CD4-positive, alpha-beta memory T cell (primary cell): Measurements from ENCODE around the gene IRS2. TPM values are rescaled to one million over a fixed set of nuclear protein-coding genes. Genes with fewer than 3 reads are reported as not detected.

Source experiments
- CTCF ChIA-PET: fragments of 350-600 bp; sonication (Branson Sonifier 250); formaldehyde crosslinking; loops from one replicate; lab custom pipeline; 2021; ENCODE audit warnings: inconsistent platforms; ENCODE audit not compliant: partially characterized antibody; lab: Charles Lee
- POLR2A ChIA-PET: fragments of 350-600 bp; sonication (Branson Sonifier 250); formaldehyde crosslinking; loops from one replicate; lab custom pipeline; 2021; ENCODE audit not compliant: partially characterized antibody; lab: Charles Lee
- DNase-seq, 5 donors: peaks; one replicate each; pipeline versions ENCODE4 v3.0.0 to v3.0.0-alpha.2; 2020 to 2022; ENCODE audit warnings: mixed read lengths in 1 of 5
- H3K27ac ChIP-seq: one replicate; pipeline ENCODE4 v1.7.0; 2013; ENCODE audit warnings: low read depth, low read length
- H3K27me3 ChIP-seq: 2 replicates; pipeline ENCODE4 v1.7.0; 2013; ENCODE audit warnings: mild to moderate bottlenecking, low read length, moderate library complexity; ENCODE audit not compliant: insufficient read depth
- H3K36me3 ChIP-seq: 2 replicates; pipeline ENCODE4 v1.7.0; 2013; ENCODE audit warnings: mild to moderate bottlenecking, low read length, moderate library complexity; ENCODE audit not compliant: insufficient read depth
- H3K4me1 ChIP-seq: 2 replicates; pipeline ENCODE4 v1.7.0; 2013; ENCODE audit warnings: mild to moderate bottlenecking, low read length, moderate library complexity; ENCODE audit not compliant: insufficient read depth
- H3K4me3 ChIP-seq, 2 donors: one replicate each; pipeline ENCODE4 v1.7.0; 2013; ENCODE audit warnings: low read length in 2 of 2, mild to moderate bottlenecking in 1 of 2
- H3K9me3 ChIP-seq, 2 donors: one replicate each; pipeline ENCODE4 v1.7.0; 2013; ENCODE audit warnings: low read length in 2 of 2, control low read depth in 1 of 2; ENCODE audit not compliant: control insufficient read depth in 1 of 2
- H3K27ac Mint-ChIP-seq, 7 donors: one replicate each; pipeline ENCODE4 v1.8.0; 2020 to 2021; ENCODE audit warnings: mixed read lengths in 7 of 7, mild to moderate bottlenecking in 6 of 7, inconsistent platforms in 3 of 7, moderate library complexity in 3 of 7
- H3K27me3 Mint-ChIP-seq, 2 donors: one replicate each; pipeline ENCODE4 v1.8.0; 2020 to 2021; ENCODE audit warnings: mixed read lengths in 2 of 2
- H3K36me3 Mint-ChIP-seq, 2 donors: one replicate each; pipeline ENCODE4 v1.8.0; 2020 to 2021; ENCODE audit warnings: mixed read lengths in 2 of 2, inconsistent platforms in 1 of 2, mild to moderate bottlenecking in 1 of 2
- H3K4me1 Mint-ChIP-seq, 4 donors: one replicate each; pipeline ENCODE4 v1.8.0; 2020 to 2021; ENCODE audit warnings: mixed read lengths in 4 of 4, mild to moderate bottlenecking in 1 of 4
- H3K4me3 Mint-ChIP-seq, 8 donors: one replicate each; pipeline ENCODE4 v1.8.0; 2020 to 2021; ENCODE audit warnings: mixed read lengths in 8 of 8, mild to moderate bottlenecking in 7 of 8, moderate library complexity in 6 of 8, inconsistent platforms in 3 of 8
- H3K9me3 Mint-ChIP-seq, 8 donors: one replicate each; pipeline ENCODE4 v1.8.0; 2020 to 2021; ENCODE audit warnings: mixed read lengths in 8 of 8, mild to moderate bottlenecking in 5 of 8, inconsistent platforms in 3 of 8, moderate library complexity in 1 of 8
- intact Hi-C: fragments of 100-400 bp; cut with micrococcal nuclease; formaldehyde crosslinking; loops from one replicate; pipeline ENCODE4 v1.15.1; 2023
- polyA plus RNA-seq, 2 donors: library from polyadenylated mRNA; unstranded; fragments of 300-500 nt; fragmentation: Illumina TruSeq; gene quantifications; one replicate each; pipeline ENCODE4 v1.2.3, GENCODE V29; 2021
- total RNA-seq, 2 experiments: library from RNA; stranded (reverse); gene quantifications; one replicate each; pipeline ENCODE4 v1.2.3, GENCODE V29; 2021

Gene IRS2
- total and polyA plus RNA-seq, 4 experiments from 2014 or later: 1.3 to 21.4 (median 12.2) TPM

DNA sequence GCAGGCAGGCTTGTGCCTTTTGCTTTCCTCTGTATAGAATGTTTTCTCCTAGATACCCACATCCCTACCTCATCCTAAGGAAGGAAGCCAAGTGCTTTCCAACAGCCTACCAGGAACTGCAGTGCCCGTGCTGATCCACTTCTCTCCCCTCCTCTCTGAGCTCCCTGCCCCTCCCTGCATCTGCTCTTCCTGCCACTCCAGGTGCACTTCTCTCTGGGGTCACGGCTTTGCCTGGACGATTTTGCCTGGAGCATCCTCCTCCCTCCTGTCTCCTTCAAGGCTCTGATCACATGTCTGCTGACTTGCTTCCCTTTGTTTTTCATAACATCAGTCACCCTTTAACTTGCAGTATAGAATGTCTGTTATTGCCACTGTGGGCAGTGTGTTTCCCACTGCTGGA is 34.7 kb upstream of the IRS2 start:
- intact Hi-C loops: no loop called here
- Mint-ChIP-seq H3K36me3 (no peaks in the 10 kb centered on the region), H3K9me3 (peaks cover 0 to 14% (median 4%) of the 10 kb centered on the region in 8 donors), H3K4me3 (no peak overlapping the region), H3K27ac (no peak overlapping the region), H3K27me3 (peaks cover 7 to 15% of the 10 kb centered on the region in 2 donors), H3K4me1 (no peaks in the 10 kb centered on the region)
- no peaks in the 10 kb centered on the region for H3K36me3 ChIP-seq
- H3K27ac ChIP-seq: no peak overlapping the region
- no peak overlapping the region for H3K4me3 ChIP-seq
- ChIA-PET POLR2A (no interaction called here), CTCF (no interaction called here)
- H3K9me3 ChIP-seq: no peaks in the 10 kb centered on the region
- no peaks in the 10 kb centered on the region for H3K4me1 ChIP-seq
- no peaks in the 10 kb centered on the region for H3K27me3 ChIP-seq
- no peak for DNase-seq

DNA sequence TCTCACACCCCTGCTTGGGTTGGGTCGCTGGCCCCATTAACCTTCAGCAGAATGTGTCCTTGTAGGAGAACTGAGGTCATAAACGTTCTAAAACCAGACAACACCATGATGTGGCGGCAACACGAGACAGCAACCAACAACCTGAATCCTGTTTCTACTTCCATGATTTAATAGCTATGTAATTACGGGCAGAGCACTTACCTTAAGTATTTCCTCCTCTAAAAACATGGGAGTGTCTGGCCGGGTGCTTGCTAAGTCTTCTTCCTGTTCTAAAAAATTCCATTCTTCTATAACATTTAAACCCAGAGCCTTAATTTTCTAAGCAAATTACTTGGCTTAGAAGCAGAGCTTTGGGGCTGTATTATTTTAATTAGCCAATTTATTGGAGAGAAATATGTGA is 33.5 kb upstream of the IRS2 start:
- H3K36me3 ChIP-seq: no peaks in the 10 kb centered on the region
- no peaks in the 10 kb centered on the region for H3K27me3 ChIP-seq
- intact Hi-C loops: no loop called here
- Mint-ChIP-seq H3K4me1 (no peaks in the 10 kb centered on the region), H3K27ac (no peak overlapping the region), H3K36me3 (no peaks in the 10 kb centered on the region), H3K27me3 (peaks cover 8 to 19% of the 10 kb centered on the region in 2 donors), H3K4me3 (no peak overlapping the region), H3K9me3 (peaks cover 0 to 12% (median 4%) of the 10 kb centered on the region in 8 donors)
- DNase-seq: no peak
- POLR2A ChIA-PET: no interaction called here
- H3K27ac ChIP-seq: no peak overlapping the region
- CTCF ChIA-PET: interaction anchor here (1.0 kb wide), 1 partner anchor 10 kb away, joined by 4 read pairs; no protein-coding TSS in a partner anchor
- H3K4me1 ChIP-seq: no peaks in the 10 kb centered on the region
- no peaks in the 10 kb centered on the region for H3K9me3 ChIP-seq
- H3K4me3 ChIP-seq: no peak overlapping the region

DNA sequence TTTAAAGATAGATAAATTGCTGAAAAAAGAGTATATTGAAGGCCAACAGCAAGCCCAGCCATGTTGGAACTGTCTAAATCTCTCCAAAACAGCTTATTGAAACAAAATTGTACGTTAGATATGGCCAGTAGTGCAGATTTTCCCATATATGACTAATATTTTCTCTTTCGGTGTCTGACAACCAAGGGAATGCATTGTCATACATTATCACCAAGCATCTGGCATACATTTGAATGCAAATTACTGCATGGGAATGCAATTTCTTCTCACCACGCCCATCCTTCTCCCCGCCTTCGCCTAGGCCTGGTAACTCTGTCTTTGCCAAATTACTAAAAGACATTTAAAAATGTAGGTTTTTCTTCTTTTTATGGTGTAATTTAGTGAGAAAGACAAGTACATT is 32.5 kb upstream of the IRS2 start:
- Histone ChIP-seq H3K27me3 (no peaks in the 10 kb centered on the region), H3K4me3 (no peak overlapping the region), H3K27ac (no peak overlapping the region), H3K4me1 (no peaks in the 10 kb centered on the region), H3K9me3 (no peaks in the 10 kb centered on the region), H3K36me3 (no peaks in the 10 kb centered on the region)
- Mint-ChIP-seq H3K27ac (peak overlapping the region in 1 of 7 donors; percentile 9), H3K4me1 (no peaks in the 10 kb centered on the region), H3K4me3 (no peak overlapping the region), H3K9me3 (peaks cover 0 to 4% (median 0%) of the 10 kb centered on the region in 8 donors), H3K27me3 (peaks cover 8 to 18% of the 10 kb centered on the region in 2 donors), H3K36me3 (no peaks in the 10 kb centered on the region)
- ChIA-PET POLR2A (no interaction called here), CTCF (interaction anchor here (1.4 kb wide), 1 partner anchor 11 kb away, joined by 4 read pairs; no protein-coding TSS in a partner anchor)
- no peak for DNase-seq
- intact Hi-C loops: no loop called here

DNA sequence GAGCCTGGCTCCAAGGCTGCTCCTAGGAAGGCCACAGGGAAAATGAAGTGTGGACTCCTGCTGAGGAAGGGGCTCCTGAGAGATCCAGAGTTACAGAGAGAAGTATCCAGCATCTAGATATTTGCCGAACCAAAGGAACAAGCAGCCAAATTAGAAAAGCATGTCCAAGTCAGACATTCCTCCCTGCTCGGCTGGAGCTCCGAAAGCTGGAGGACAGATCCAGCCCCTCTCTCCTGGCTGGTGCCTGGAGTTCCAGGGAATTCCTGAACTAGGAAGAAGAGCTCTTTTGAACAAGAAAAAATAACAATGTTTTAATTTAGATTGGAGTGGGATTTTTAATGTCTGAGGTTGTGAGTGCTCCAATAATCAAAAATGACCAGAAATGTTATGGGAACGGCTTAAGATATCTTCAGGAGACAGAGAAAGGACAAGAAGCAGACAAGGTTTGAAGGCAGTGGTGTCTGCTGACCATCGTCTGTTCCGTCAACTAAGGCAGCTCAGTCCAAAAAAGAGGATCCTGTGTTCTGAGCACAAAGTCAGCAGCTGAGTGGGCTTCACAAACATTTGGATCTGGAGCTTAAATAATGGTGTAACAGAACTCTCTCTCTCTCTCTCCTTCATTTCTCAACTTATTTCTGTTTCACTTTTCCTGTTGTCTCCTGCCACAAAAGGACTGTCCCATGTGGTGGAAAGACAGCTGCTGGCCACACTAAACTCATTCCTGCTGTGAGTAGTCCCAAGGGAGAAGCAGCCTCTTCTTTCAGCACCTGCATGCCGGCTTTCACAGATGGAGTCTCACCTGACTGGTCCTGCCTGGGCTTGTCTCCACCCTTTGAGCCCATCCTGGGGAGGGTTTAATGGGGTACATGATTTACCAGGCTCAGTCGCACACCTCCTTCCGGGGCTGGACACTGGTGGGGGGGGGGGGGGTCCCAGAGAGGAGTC is 31.5 kb upstream of the IRS2 start:
- Mint-ChIP-seq H3K27me3 (peaks cover 8 to 24% of the 10 kb centered on the region in 2 donors), H3K27ac (no peak overlapping the region), H3K9me3 (no peaks in the 10 kb centered on the region), H3K4me1 (no peaks in the 10 kb centered on the region), H3K36me3 (no peaks in the 10 kb centered on the region), H3K4me3 (no peak overlapping the region)
- Histone ChIP-seq H3K9me3 (no peaks in the 10 kb centered on the region), H3K4me3 (no peak overlapping the region), H3K36me3 (no peaks in the 10 kb centered on the region), H3K27me3 (no peaks in the 10 kb centered on the region), H3K27ac (no peak overlapping the region), H3K4me1 (no peaks in the 10 kb centered on the region)
- intact Hi-C loops: no loop called here
- POLR2A ChIA-PET: no interaction called here
- no peak for DNase-seq
- CTCF ChIA-PET: interaction anchor here (1.4 kb wide), 1 partner anchor 12 kb away, joined by 4 read pairs; no protein-coding TSS in a partner anchor

DNA sequence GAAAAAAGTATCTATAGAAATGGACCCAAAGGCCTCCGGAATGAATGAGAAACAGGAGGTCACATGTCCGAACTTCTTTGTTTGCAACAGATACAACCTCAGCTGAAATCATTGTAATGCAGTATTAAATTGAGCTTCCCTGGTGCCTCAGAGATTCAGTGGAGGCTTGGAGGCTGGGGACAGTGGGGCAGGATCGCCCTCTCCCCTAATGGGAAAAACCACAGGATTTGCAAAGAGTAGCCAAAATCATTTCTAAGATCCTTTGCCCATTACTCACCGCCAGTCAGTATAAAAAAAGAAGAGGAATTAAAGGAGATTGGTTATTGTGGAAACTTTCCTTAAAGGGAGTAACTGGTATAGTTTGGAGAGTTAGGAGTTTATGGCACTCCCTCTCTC is 30.4 kb upstream of the IRS2 start:
- POLR2A ChIA-PET: no interaction called here
- H3K27ac Mint-ChIP-seq: no peak overlapping the region
- no peak overlapping the region for H3K4me3 Mint-ChIP-seq

DNA sequence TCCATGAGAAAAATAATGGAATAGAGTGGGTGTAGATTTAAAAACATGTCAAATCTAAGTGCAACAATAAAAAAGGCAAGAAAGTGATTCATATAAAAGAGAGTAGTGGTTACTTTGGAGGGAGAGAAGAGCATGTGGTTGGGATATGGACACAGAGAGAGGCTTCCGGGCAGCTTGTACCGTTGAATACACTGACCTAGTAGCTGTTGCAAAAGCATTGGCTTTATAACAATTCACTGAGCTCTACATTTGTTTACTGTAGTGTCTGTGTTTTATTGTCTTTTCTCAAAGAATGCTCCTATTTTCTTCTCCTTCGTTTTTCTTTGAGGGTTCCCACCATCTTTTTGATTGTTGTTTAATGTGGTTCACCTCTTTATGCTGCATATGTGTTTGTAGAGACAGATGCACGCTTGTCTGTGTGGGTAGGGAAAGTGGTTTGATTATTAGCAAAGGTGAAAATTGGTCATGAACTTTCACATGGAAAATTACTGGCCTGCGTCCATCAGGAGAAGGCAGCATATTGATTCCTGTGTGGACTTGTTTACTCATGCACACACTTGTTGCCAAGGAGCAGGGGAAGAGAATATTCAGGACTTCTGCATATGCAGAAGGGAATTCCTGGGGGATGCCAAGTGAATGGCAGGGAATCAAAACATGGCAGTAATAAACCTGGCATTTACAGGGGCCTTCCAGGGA is 29.9 kb upstream of the IRS2 start:
- Mint-ChIP-seq H3K4me1 (no peaks in the 10 kb centered on the region), H3K27me3 (peaks cover 7 to 24% of the 10 kb centered on the region in 2 donors), H3K4me3 (no peak overlapping the region), H3K9me3 (no peaks in the 10 kb centered on the region), H3K27ac (no peak overlapping the region), H3K36me3 (no peaks in the 10 kb centered on the region)
- intact Hi-C loops: no loop called here
- Histone ChIP-seq H3K4me1 (no peaks in the 10 kb centered on the region), H3K27me3 (no peaks in the 10 kb centered on the region), H3K27ac (no peak overlapping the region), H3K9me3 (no peaks in the 10 kb centered on the region), H3K36me3 (no peaks in the 10 kb centered on the region), H3K4me3 (no peak overlapping the region)
- POLR2A ChIA-PET: no interaction called here
- no peak for DNase-seq
- CTCF ChIA-PET: no interaction called here

More for the DNA sequence above, 30.4 kb upstream of the IRS2 start:
- Histone ChIP-seq H3K27me3 (no peaks in the 10 kb centered on the region), H3K4me3 (no peak overlapping the region), H3K36me3 (no peaks in the 10 kb centered on the region), H3K27ac (no peak overlapping the region), H3K4me1 (no peaks in the 10 kb centered on the region), H3K9me3 (no peaks in the 10 kb centered on the region)
- no peaks in the 10 kb centered on the region for H3K4me1 Mint-ChIP-seq
- no peaks in the 10 kb centered on the region for H3K9me3 Mint-ChIP-seq
- CTCF ChIA-PET: no interaction called here
- intact Hi-C loops: no loop called here
- H3K36me3 Mint-ChIP-seq: no peaks in the 10 kb centered on the region
- peaks cover 8 to 24% of the 10 kb centered on the region in 2 donors for H3K27me3 Mint-ChIP-seq
- DNase-seq: no peak

DNA sequence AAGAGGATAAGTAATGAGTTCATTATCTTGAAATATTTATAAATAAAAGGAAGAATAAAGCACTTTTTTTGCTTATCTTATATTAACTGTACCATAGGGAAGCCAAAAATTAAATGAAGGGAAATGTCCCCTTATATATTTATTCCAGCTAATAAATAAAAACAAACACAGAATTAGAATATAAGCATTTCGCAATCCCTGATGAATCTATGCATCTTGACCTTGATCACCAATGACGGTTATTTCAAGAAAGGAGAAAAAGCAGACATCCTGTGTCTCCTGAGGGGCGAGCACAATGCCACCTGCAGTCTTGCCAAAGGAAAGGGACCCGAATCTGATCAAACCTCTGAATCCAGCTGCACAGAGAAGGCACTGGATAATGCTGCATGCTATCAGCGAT is 29.3 kb upstream of the IRS2 start:
- no peaks in the 10 kb centered on the region for H3K4me1 ChIP-seq
- no peaks in the 10 kb centered on the region for H3K9me3 ChIP-seq
- no peak overlapping the region for H3K27ac ChIP-seq
- CTCF ChIA-PET: no interaction called here
- Mint-ChIP-seq H3K27ac (no peak overlapping the region), H3K4me3 (no peak overlapping the region), H3K36me3 (no peaks in the 10 kb centered on the region), H3K27me3 (peaks cover 5 to 24% of the 10 kb centered on the region in 2 donors), H3K9me3 (no peaks in the 10 kb centered on the region), H3K4me1 (no peaks in the 10 kb centered on the region)
- H3K36me3 ChIP-seq: no peaks in the 10 kb centered on the region
- no peaks in the 10 kb centered on the region for H3K27me3 ChIP-seq
- intact Hi-C loops: no loop called here
- DNase-seq: no peak
- POLR2A ChIA-PET: no interaction called here
- no peak overlapping the region for H3K4me3 ChIP-seq
